DMS 273 (cell line): ENCODE results near the gene CCNF.
A peak's percentile ranks its signal among the peaks of the same experiment; 100 is the strongest.
"Not testable (repeated sequence)": the region's sequence is repeated elsewhere in the genome, so short reads cannot be mapped to it uniquely, and the experiment has no call there.

Experiments
- DNase-seq: peaks from one replicate; lab custom pipeline; 2025; ENCODE audit not compliant: unreplicated experiment; lab: John Stamatoyannopoulos, UW

CCNF gene

GRCh38 chr16:2470603-2471015, 41.4 kb downstream of the CCNF start:
- peak; percentile 95 for DNase-seq

GRCh38 chr16:2471016-2471652, 41.9 kb downstream of the CCNF start, which contains the start of gene NTN3:
NTN3 (plus strand) TSS chr16:2471297; CDS start chr16:2471702, 405 bp downstream.
- peak; percentile 97 for DNase-seq

GRCh38 chr16:2471653-2472487, 42.6 kb downstream of the CCNF start:
- peak; percentile 78 for DNase-seq

- no peak for DNase-seq
These were observed 43.2 kb downstream of the CCNF start for GRCh38 chr16:2472488-2472864.

- no peak for DNase-seq
These were observed 43.7 kb downstream of the CCNF start for GRCh38 chr16:2472885-2473445.

GRCh38 chr16:2473446-2473926, 44.2 kb downstream of the CCNF start:
- peak; percentile 79 for DNase-seq

GRCh38 chr16:2473999-2474876, 45.0 kb downstream of the CCNF start:
- peak; percentile 79 for DNase-seq

- DNase-seq: peak; percentile 94
These were observed 45.7 kb downstream of the CCNF start, which contains the start of gene TBC1D24 for GRCh38 chr16:2474877-2475412. TBC1D24 (plus strand) TSS chr16:2475127; CDS start chr16:2496149, 21,022 bp downstream.

GRCh38 chr16:2475413-2476344, 46.4 kb downstream of the CCNF start:
- peak; percentile 59 for DNase-seq

- no peak for DNase-seq
These were observed 47.1 kb downstream of the CCNF start for GRCh38 chr16:2476345-2476720.

GRCh38 chr16:2476741-2477140, 47.5 kb downstream of the CCNF start:
- DNase-seq: no peak

- DNase-seq: no peak
These were observed 48.1 kb downstream of the CCNF start for GRCh38 chr16:2477327-2477726.

- peak; percentile 54 for DNase-seq
These were observed 49.0 kb downstream of the CCNF start for GRCh38 chr16:2478279-2478678.

- DNase-seq: not testable (repeated sequence)
These were observed 50.7 kb downstream of the CCNF start for GRCh38 chr16:2479996-2480395.

- DNase-seq: no peak
These were observed 51.7 kb downstream of the CCNF start for GRCh38 chr16:2480948-2481347.

- DNase-seq: peak; percentile 58
These were observed 52.4 kb downstream of the CCNF start for GRCh38 chr16:2481676-2482075.

GRCh38 chr16:2482249-2482648, 53.0 kb downstream of the CCNF start:
- no peak for DNase-seq

GRCh38 chr16:2482708-2483534, 53.7 kb downstream of the CCNF start:
- DNase-seq: peak; percentile 93
